AG09319 (cell line): ENCODE results near the gene NTNG1.

ENCODE experiments used
- DNase-seq: peaks from one replicate; pipeline ENCODE4 v3.0.0-alpha.2; 2010; ENCODE audit warnings: low read depth; ENCODE audit errors: extremely low read depth
- TF ChIP-seq, protein P1 (sequence below): IDR thresholded peaks from 2 replicates; pipeline ENCODE4 v1.5.1; 2011; ENCODE audit warnings: low read depth, mild to moderate bottlenecking, inconsistent platforms, low read length, moderate library complexity

Gene NTNG1

GRCh38 chr1:107443860-107444259 is 303.0 kb downstream of the NTNG1 start:
- TF ChIP-seq, protein P1, sequence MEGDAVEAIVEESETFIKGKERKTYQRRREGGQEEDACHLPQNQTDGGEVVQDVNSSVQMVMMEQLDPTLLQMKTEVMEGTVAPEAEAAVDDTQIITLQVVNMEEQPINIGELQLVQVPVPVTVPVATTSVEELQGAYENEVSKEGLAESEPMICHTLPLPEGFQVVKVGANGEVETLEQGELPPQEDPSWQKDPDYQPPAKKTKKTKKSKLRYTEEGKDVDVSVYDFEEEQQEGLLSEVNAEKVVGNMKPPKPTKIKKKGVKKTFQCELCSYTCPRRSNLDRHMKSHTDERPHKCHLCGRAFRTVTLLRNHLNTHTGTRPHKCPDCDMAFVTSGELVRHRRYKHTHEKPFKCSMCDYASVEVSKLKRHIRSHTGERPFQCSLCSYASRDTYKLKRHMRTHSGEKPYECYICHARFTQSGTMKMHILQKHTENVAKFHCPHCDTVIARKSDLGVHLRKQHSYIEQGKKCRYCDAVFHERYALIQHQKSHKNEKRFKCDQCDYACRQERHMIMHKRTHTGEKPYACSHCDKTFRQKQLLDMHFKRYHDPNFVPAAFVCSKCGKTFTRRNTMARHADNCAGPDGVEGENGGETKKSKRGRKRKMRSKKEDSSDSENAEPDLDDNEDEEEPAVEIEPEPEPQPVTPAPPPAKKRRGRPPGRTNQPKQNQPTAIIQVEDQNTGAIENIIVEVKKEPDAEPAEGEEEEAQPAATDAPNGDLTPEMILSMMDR: no peak
- DNase-seq: no peak

DNA sequence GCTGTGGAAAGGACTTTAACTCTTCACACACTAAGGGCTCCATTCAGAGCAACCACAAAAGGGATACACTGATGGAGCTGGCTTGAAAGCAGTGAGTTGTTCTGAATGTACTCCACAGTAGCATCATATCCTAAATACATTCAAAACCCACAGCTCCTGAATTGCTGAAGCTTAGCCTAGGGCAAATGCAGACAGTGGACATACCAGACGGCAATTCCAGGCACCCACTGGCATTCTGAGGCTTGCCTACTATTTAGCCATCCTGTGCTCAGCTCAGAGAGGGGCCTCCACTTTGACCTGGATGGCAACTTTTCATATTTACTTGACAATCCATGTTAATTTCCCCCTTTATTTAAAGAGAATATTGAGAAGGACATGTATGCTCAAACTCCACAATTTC is 303.5 kb downstream of the NTNG1 start:
- no peak for DNase-seq
- TF ChIP-seq, protein P1: no peak

DNA sequence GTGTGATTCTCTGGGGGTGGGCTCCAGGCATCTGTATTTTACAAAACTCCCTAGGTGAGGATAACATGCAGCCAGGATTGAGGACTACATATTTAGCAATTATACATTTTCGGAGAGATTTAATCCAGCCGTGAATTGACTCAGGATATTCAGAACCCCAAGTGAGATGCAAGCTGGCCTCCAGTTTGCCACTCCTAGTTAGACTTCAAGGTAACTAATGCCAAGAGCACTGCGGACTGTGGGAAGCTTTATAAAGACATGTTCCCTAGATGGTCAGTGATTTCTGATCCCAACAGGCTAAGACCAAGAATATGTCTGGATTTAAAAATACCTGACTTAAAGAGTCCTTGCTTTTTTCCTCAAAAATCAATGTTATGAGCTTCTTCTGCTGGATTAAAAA is 308.5 kb downstream of the NTNG1 start:
- TF ChIP-seq, protein P1: no peak

GRCh38 chr1:107450899-107451664 is 310.2 kb downstream of the NTNG1 start:
- DNase-seq: no peak

More for the DNA sequence above, 308.5 kb downstream of the NTNG1 start:
- no peak for DNase-seq

DNA sequence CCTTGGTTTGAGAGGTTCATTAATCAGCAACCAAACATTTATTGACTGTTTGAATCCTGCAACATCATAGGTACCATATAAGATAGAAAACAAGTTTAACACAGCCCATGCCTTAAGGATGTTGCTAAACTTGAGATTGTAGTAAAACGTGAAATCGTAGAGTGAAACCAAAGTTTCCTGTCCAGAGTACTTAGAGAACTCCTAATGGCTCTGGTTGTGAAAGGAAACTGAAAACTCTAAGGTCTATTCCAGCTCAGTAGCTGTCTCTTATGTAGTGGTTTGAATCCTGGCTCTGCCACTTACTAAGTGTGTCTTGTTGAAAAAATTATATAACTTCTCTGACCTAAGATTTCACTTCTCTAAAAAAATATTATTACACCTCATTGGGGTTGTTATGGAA is 310.9 kb downstream of the NTNG1 start:
- TF ChIP-seq, protein P1: no peak
- no peak for DNase-seq

More at GRCh38 chr1:107450899-107451664, 310.2 kb downstream of the NTNG1 start:
- TF ChIP-seq, protein P1: no peak

- DNase-seq: no peak
- TF ChIP-seq, protein P1: no peak
Observed at GRCh38 chr1:107454791-107455190, 314.0 kb downstream of the NTNG1 start.

DNA sequence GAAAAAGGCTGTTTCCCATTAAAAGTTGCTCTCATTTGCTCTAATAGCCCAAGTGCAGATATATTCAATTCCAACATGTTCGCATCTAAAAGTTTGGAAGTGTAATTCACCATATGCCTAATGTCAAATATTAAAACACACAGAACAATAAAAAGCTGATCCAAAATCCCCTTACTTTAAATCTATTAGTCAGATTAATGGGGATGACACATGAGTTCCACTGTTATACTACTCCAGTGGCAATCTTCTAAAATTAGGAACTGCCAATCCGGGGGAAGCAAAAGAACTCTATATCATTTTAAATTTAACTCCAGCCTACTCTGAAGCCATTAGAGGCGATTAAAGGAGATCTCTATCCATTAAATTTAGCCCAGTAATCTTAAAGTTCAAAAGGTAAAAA is 317.1 kb downstream of the NTNG1 start:
- TF ChIP-seq, protein P1: no peak
- DNase-seq: no peak
